ENCODE results near the gene NFATC3. TPM values are rescaled to one million over a fixed set of nuclear protein-coding genes. Genes with fewer than 3 reads are reported as not detected.

NFATC3 gene
- polyA plus RNA-seq, 3 donors: 14.3 to 21.8 (median 15.8) TPM

DNA sequence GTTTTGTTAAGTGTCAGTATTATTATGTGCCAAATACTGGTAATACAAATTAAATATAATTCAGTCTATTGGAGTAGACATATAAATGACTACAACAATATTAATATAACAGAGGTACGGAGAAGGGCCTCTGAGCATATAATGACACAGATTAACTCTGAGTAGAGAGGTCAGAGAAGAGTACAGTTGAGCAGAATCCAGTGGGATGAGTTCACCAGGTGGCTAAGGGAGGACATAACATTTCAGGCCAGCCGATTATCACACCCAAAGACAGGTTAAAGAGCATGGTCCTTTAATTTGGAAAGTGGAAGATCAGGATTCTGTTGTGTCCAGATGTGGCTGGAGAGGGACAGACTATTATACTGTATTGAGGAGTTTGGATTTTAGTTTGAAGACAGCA is 11.3 kb downstream of the NFATC3 start:
- no CpG with 5 or more reads among the region's 2 CpGs for WGBS (ENCODE audit: insufficient coverage)
- Mint-ChIP-seq H3K4me1 (peaks cover 39% of the 10 kb centered on the region), H3K36me3 (peaks cover 2 to 10% of the 10 kb centered on the region in 2 donors), H3K27me3 (ENCODE audit: low read depth in 3 of 3) (no peaks in the 10 kb centered on the region), H3K4me3 (no peak overlapping the region), H3K9me3 (peaks cover 0 to 2% (median 0%) of the 10 kb centered on the region in 7 donors), H3K27ac (peak overlapping the region in 1 of 7 donors; percentile 38)
- intact Hi-C loops (cut with micrococcal nuclease): no loop called here
- peaks cover 16 to 21% of the 10 kb centered on the region in 2 donors for H3K4me1 ChIP-seq (ENCODE audit: control insufficient read depth in 1 of 2, insufficient read depth in 2 of 2, low read length in 2 of 2)
- peaks cover 0 to 5% of the 10 kb centered on the region in 2 donors for H3K36me3 ChIP-seq (replicated peaks in 1 of 2; ENCODE audit: control insufficient read depth in 1 of 2, insufficient read depth in 2 of 2, low read length in 2 of 2)
- H3K4me2 ChIP-seq (replicated peaks; ENCODE audit: extremely low read depth, low read length, poor library complexity, severe bottlenecking): no peak overlapping the region
- no peaks in the 10 kb centered on the region for H3K27me3 ChIP-seq (ENCODE audit: control insufficient read depth in 2 of 2, insufficient read depth in 2 of 2, low read length in 2 of 2)
- H3K9me3 ChIP-seq (replicated peaks in 1 of 2; ENCODE audit: control insufficient read depth in 1 of 2, insufficient read depth in 1 of 2, low read length in 2 of 2): no peaks in the 10 kb centered on the region
- no peak overlapping the region for H3K9ac ChIP-seq (ENCODE audit: insufficient read depth, low read length, poor library complexity, severe bottlenecking)
- no peak overlapping the region for H2AFZ ChIP-seq (ENCODE audit: insufficient read depth, low read depth, low read length, poor library complexity, severe bottlenecking)
- H4K20me1 ChIP-seq (ENCODE audit: insufficient read depth, low read length): peaks cover 98% of the 10 kb centered on the region
- H3K4me3 ChIP-seq (replicated peaks in 1 of 3; ENCODE audit: low read depth in 2 of 3, low read length in 3 of 3): no peak overlapping the region
- H3K27ac ChIP-seq (ENCODE audit: low read depth in 1 of 2, low read length in 2 of 2): no peak overlapping the region
- TF ChIP-seq, protein P1, sequence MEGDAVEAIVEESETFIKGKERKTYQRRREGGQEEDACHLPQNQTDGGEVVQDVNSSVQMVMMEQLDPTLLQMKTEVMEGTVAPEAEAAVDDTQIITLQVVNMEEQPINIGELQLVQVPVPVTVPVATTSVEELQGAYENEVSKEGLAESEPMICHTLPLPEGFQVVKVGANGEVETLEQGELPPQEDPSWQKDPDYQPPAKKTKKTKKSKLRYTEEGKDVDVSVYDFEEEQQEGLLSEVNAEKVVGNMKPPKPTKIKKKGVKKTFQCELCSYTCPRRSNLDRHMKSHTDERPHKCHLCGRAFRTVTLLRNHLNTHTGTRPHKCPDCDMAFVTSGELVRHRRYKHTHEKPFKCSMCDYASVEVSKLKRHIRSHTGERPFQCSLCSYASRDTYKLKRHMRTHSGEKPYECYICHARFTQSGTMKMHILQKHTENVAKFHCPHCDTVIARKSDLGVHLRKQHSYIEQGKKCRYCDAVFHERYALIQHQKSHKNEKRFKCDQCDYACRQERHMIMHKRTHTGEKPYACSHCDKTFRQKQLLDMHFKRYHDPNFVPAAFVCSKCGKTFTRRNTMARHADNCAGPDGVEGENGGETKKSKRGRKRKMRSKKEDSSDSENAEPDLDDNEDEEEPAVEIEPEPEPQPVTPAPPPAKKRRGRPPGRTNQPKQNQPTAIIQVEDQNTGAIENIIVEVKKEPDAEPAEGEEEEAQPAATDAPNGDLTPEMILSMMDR (IDR thresholded peaks at IDR 0.05): no peak
- DNase-seq: no peak
- H3K79me2 ChIP-seq (ENCODE audit: insufficient read depth, low read length): peaks cover 100% of the 10 kb centered on the region

DNA sequence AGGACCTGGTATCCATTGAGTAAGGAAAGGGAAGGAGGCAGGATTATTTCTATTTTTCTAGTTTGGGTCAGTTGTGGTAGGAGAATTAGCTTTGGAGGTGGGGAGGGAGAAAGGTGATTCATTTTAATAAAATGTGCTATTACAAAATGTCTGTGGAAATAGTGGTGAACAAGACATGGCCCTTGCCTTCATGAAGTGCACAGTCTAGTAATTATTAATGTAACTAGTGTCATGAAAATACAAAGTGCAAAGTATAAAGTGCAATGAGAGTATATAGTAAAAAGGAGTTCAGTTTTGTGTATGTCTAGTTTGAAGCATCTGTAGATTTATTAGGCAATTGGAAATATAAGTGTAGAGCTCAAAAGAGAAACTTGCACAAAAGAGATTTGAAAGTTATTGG is 11.9 kb downstream of the NFATC3 start:
- Mint-ChIP-seq H3K27me3 (ENCODE audit: low read depth in 3 of 3) (no peaks in the 10 kb centered on the region), H3K9me3 (peaks cover 0 to 2% (median 0%) of the 10 kb centered on the region in 7 donors), H3K36me3 (peaks cover 2 to 10% of the 10 kb centered on the region in 2 donors), H3K4me1 (peaks cover 35% of the 10 kb centered on the region), H3K4me3 (no peak overlapping the region), H3K27ac (peak overlapping the region in 1 of 7 donors; percentile 1)
- Histone ChIP-seq H4K20me1 (ENCODE audit: insufficient read depth, low read length) (peaks cover 98% of the 10 kb centered on the region), H3K79me2 (ENCODE audit: insufficient read depth, low read length) (peaks cover 100% of the 10 kb centered on the region), H3K27me3 (ENCODE audit: control insufficient read depth in 2 of 2, insufficient read depth in 2 of 2, low read length in 2 of 2) (no peaks in the 10 kb centered on the region), H3K9ac (ENCODE audit: insufficient read depth, low read length, poor library complexity, severe bottlenecking) (no peak overlapping the region), H2AFZ (ENCODE audit: insufficient read depth, low read depth, low read length, poor library complexity, severe bottlenecking) (no peak overlapping the region), H3K4me1 (ENCODE audit: control insufficient read depth in 1 of 2, insufficient read depth in 2 of 2, low read length in 2 of 2) (peaks cover 10 to 15% of the 10 kb centered on the region in 2 donors), H3K36me3 (replicated peaks in 1 of 2; ENCODE audit: control insufficient read depth in 1 of 2, insufficient read depth in 2 of 2, low read length in 2 of 2) (peaks cover 0 to 5% of the 10 kb centered on the region in 2 donors), H3K4me3 (replicated peaks in 1 of 3; ENCODE audit: low read depth in 2 of 3, low read length in 3 of 3) (no peak overlapping the region), H3K9me3 (replicated peaks in 1 of 2; ENCODE audit: control insufficient read depth in 1 of 2, insufficient read depth in 1 of 2, low read length in 2 of 2) (no peaks in the 10 kb centered on the region), H3K4me2 (replicated peaks; ENCODE audit: extremely low read depth, low read length, poor library complexity, severe bottlenecking) (no peak overlapping the region), H3K27ac (ENCODE audit: low read depth in 1 of 2, low read length in 2 of 2) (no peak overlapping the region)
- DNase-seq: no peak
- intact Hi-C loops (cut with micrococcal nuclease): no loop called here
- TF ChIP-seq, protein P1 (IDR thresholded peaks at IDR 0.05): no peak

Measured in CD14-positive monocyte (primary cell).